RWPE2 (cell line): ENCODE measurements around the gene MTOR.
"Not testable (repeated sequence)": the region's sequence is repeated elsewhere in the genome, so short reads cannot be mapped to it uniquely, and the experiment has no call there.

ENCODE experiments used
- ATAC-seq: fragments of 200-7000 bp; cut with Tn5 transposase; 3 replicates; pipeline ENCODE4 v1.9.1; 2021; ENCODE audit warnings: low read depth
- DNase-seq: peaks from one replicate; pipeline ENCODE4 v3.0.0-alpha.2; 2020; ENCODE audit warnings: low spot score
- H3K27ac ChIP-seq: fragments of 450-650 bp; 2 replicates; pipeline ENCODE4 v1.5.1; 2017; ENCODE audit warnings: mild to moderate bottlenecking; ENCODE audit not compliant: poor library complexity, severe bottlenecking
- H3K27me3 ChIP-seq: fragments of 250-450 bp; sonication (Bioruptor Pico); 2 replicates; pipeline ENCODE4 v1.5.1; 2021; ENCODE audit warnings: mild to moderate bottlenecking, moderate library complexity; ENCODE audit not compliant: insufficient read depth, poor library complexity, severe bottlenecking
- H3K36me3 ChIP-seq: fragments of 250-450 bp; sonication (Bioruptor Pico); 2 replicates; pipeline ENCODE4 v1.5.1; 2020; ENCODE audit warnings: low read depth, mild to moderate bottlenecking, moderate library complexity
- H3K4me1 ChIP-seq: fragments of 250-450 bp; sonication (Bioruptor Pico); 2 replicates; pipeline ENCODE4 v1.5.1; 2021; ENCODE audit warnings: mild to moderate bottlenecking, moderate library complexity; ENCODE audit not compliant: insufficient read depth, poor library complexity, severe bottlenecking
- H3K4me3 ChIP-seq: fragments of 250-450 bp; sonication (Bioruptor Pico); 2 replicates; pipeline ENCODE4 v1.5.1; 2021; ENCODE audit warnings: mild to moderate bottlenecking, moderate library complexity; ENCODE audit not compliant: severe bottlenecking
- H3K9me3 ChIP-seq: fragments of 250-450 bp; sonication (Bioruptor Pico); 2 replicates; pipeline ENCODE4 v1.5.1; 2021; ENCODE audit warnings: mild to moderate bottlenecking, moderate library complexity; ENCODE audit not compliant: severe bottlenecking
- TF ChIP-seq, protein P1 (sequence below): fragments of 450-650 bp; IDR thresholded peaks from one replicate; pipeline ENCODE4 v1.5.1; 2017; ENCODE audit warnings: mild to moderate bottlenecking, moderate library complexity; ENCODE audit not compliant: poor library complexity, severe bottlenecking

Gene MTOR

GRCh38 chr1:11068600-11069473 is 193.5 kb downstream of the MTOR start:
- TF ChIP-seq, protein P1, sequence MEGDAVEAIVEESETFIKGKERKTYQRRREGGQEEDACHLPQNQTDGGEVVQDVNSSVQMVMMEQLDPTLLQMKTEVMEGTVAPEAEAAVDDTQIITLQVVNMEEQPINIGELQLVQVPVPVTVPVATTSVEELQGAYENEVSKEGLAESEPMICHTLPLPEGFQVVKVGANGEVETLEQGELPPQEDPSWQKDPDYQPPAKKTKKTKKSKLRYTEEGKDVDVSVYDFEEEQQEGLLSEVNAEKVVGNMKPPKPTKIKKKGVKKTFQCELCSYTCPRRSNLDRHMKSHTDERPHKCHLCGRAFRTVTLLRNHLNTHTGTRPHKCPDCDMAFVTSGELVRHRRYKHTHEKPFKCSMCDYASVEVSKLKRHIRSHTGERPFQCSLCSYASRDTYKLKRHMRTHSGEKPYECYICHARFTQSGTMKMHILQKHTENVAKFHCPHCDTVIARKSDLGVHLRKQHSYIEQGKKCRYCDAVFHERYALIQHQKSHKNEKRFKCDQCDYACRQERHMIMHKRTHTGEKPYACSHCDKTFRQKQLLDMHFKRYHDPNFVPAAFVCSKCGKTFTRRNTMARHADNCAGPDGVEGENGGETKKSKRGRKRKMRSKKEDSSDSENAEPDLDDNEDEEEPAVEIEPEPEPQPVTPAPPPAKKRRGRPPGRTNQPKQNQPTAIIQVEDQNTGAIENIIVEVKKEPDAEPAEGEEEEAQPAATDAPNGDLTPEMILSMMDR, result no peak
- no peak for ATAC-seq
- peaks cover 86% of the 10 kb centered on the region for H3K36me3 ChIP-seq

GRCh38 chr1:11067716-11068599 is 194.4 kb downstream of the MTOR start:
- Histone ChIP-seq H3K9me3 (no peaks in the 10 kb centered on the region), H3K36me3 (peaks cover 81% of the 10 kb centered on the region), H3K4me3 (no peak overlapping the region), H3K27ac (no peak overlapping the region), H3K27me3 (no peaks in the 10 kb centered on the region), H3K4me1 (no peaks in the 10 kb centered on the region)
- DNase-seq, result peak; percentile 42
- no peak for ATAC-seq
- TF ChIP-seq, protein P1, result no peak

More at GRCh38 chr1:11068600-11069473, 193.5 kb downstream of the MTOR start:
- Histone ChIP-seq H3K4me3 (no peak overlapping the region), H3K27me3 (no peaks in the 10 kb centered on the region), H3K9me3 (no peaks in the 10 kb centered on the region), H3K27ac (no peak overlapping the region), H3K4me1 (no peaks in the 10 kb centered on the region)
- peak; percentile 38 for DNase-seq

DNA sequence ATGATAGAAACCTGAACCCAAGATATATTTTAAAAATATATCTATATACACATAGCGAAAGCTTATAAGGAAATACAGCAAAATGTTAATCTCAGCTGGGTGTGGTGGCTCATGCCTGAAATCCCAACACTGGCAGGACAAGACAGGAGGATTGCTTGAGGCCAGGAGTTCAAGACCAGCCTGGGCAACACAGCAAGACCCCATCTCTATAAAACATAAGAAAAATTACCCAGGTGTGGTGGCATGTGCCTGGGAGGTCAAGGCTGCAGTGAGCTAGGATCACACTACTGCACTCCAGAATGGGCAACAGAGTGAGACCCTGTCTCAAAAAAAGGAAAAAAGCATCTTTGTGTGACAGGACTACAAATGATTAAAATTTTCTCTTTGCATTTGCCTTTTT is 196.6 kb downstream of the MTOR start:
- no peak for ATAC-seq

DNA sequence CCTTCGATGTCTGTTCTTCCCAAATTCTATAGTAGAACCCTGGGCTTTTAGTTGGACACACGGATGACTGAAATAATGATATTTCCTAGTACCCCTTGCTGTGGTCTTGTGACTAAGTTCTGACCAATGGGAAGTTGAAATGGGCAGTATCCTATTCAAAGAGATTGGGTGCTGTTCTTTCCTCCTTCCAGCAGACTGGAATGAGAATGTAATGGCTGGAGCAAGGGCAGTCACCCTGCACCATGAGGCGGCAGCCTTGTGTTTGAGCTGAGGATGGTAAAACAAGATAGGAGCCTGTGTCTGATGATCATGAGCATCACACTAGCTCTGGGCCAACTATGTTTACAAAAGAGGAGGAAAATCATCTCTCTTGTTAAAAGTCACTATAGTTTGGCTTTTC is 197.4 kb downstream of the MTOR start:
- ATAC-seq (no peak), DNase-seq (peak; percentile 1)
- Histone ChIP-seq H3K9me3 (no peaks in the 10 kb centered on the region), H3K4me1 (peaks cover 4% of the 10 kb centered on the region), H3K27me3 (no peaks in the 10 kb centered on the region), H3K27ac (no peak overlapping the region), H3K36me3 (peaks cover 55% of the 10 kb centered on the region), H3K4me3 (no peak overlapping the region)
- TF ChIP-seq, protein P1, result no peak

More for the DNA sequence above, 196.6 kb downstream of the MTOR start:
- Histone ChIP-seq H3K9me3 (no peaks in the 10 kb centered on the region), H3K4me3 (no peak overlapping the region), H3K27me3 (no peaks in the 10 kb centered on the region), H3K36me3 (peaks cover 60% of the 10 kb centered on the region), H3K27ac (no peak overlapping the region), H3K4me1 (peaks cover 3% of the 10 kb centered on the region)
- TF ChIP-seq, protein P1, result no peak
- no peak for DNase-seq

DNA sequence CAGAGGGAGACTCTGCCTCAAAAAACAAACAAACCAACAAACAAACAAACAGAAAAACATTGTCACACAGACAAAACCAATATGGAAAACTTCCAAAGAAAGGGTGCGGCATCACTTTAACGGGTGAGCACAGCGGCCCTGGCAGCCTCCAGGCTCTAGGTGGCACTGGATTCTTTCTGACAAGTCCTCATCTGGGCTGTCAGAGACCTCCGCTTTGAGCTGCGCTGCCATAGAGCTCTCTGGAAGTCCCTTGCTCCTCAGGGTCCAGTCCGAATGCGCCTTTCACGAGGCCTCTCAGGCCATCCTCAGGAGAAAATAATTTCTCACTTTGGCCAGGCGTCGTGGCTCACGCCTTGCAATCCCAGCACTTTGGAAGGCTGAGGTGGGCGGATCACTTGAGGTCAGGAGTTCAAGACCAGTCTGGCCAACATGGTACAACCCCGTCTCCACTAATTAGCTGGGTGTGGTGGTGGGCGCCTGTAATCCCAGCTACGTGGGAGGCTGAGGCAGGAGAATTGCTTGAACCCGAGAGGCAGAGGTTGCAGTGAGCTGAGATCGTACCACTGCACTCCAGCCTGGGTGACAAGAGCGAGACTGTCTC is 198.3 kb downstream of the MTOR start:
- not testable (repeated sequence) for H3K9me3 ChIP-seq, H3K27ac ChIP-seq, H3K27me3 ChIP-seq, H3K4me1 ChIP-seq, H3K4me3 ChIP-seq, ATAC-seq
- peaks cover 46% of the 10 kb centered on the region for H3K36me3 ChIP-seq
- DNase-seq, result peak; percentile 15
